ENCODE measurements around the gene EXOSC10. TPM values are rescaled to one million over a fixed set of nuclear protein-coding genes. Genes with fewer than 3 reads are reported as not detected.

Gene EXOSC10
- total and polyA plus RNA-seq, 2 of the 13 experiments (the other 11 are each of a cell fraction or from before 2014, with no cell fraction given): 48.4 to 67.6 TPM

- TF ChIP-seq JDP2 (CRISPR knock-in tag; IDR thresholded peaks at IDR 0.05; ENCODE audit: borderline replicate concordance): no peak
- no peak for TF ChIP-seq TEF (CRISPR knock-in tag; IDR thresholded peaks at IDR 0.05)
- no peak for TF ChIP-seq MATR3 (CRISPR knock-in tag; IDR thresholded peaks at IDR 0.05)
- TF ChIP-seq GZF1 (CRISPR knock-in tag; IDR thresholded peaks at IDR 0.05): no peak
- no peak for TF ChIP-seq U2AF1 (optimal IDR thresholded peaks at IDR 0.05; ENCODE audit: low read depth, low read length)
- no peak for TF ChIP-seq ZXDC (CRISPR knock-in tag; IDR thresholded peaks at IDR 0.05)
- TF ChIP-seq ZNF513 (CRISPR knock-in tag; conservative IDR thresholded peaks at IDR 0.05): no peak
- TF ChIP-seq HIVEP1 (CRISPR knock-in tag; IDR thresholded peaks at IDR 0.05): no peak
- no peak for TF ChIP-seq ZNF407 (CRISPR knock-in tag; IDR thresholded peaks at IDR 0.05; ENCODE audit: not compliant biosample characterization)
- TF ChIP-seq ZNF18 (CRISPR knock-in tag; IDR thresholded peaks at IDR 0.05; ENCODE audit: insufficient replicate concordance): no peak
- no peak for TF ChIP-seq SIX4 (CRISPR knock-in tag; IDR thresholded peaks at IDR 0.05)
- TF ChIP-seq ZSCAN21 (CRISPR knock-in tag; IDR thresholded peaks at IDR 0.05; ENCODE audit: borderline replicate concordance): 0 out of 2 replicates have a peak, but pooled peaks have one; percentile 14
- TF ChIP-seq TCF7L2 (IDR thresholded peaks at IDR 0.05; ENCODE audit: low read depth, low read length): no peak
Measured at GRCh38 chr1:11059968-11060830, 39.5 kb downstream of the EXOSC10 start, which contains the start of gene SRM (continued).

Data from HepG2 (cell line).